A549 (cell line): ENCODE measurements around the gene DCX.

Experiments used
- CTCF ChIP-seq: fragments of >200 bp; sonication (Bioruptor Twin); formaldehyde crosslinking; IDR thresholded peaks from 3 replicates; pipeline ENCODE4 v1.5.1; 2016
- FOSB ChIP-seq: fragments of 250-450 bp; sonication (Bioruptor Pico); IDR thresholded peaks from 2 replicates; pipeline ENCODE4 v1.5.0; 2020; ENCODE audit warnings: mild to moderate bottlenecking, moderate library complexity
- POLR2A ChIP-seq: IDR thresholded peaks from 2 replicates; pipeline ENCODE4 v1.6.1; 2012; ENCODE audit warnings: mild to moderate bottlenecking, low read length
- RAD21 ChIP-seq, 2 experiments: fragments of >200 bp in 1 of 2; sonication (Bioruptor Twin) in 1 of 2; formaldehyde crosslinking in 1 of 2; IDR thresholded peaks in 1 of 2; conservative IDR thresholded peaks in 1 of 2; 2 replicates in 1 of 2; 3 replicates in 1 of 2; pipeline ENCODE4 v1.6.1; 2012 to 2018; ENCODE audit warnings: inconsistent platforms in 1 of 2
- ZNF302 ChIP-seq: fragments of 250-450 bp; sonication (Bioruptor Pico); IDR thresholded peaks from 2 replicates; pipeline ENCODE4 v1.9.0; 2021; ENCODE audit warnings: inconsistent platforms, mild to moderate bottlenecking, moderate library complexity

- no peak for TF ChIP-seq ZNF302 (CRISPR knock-in tag)
- no peak for TF ChIP-seq CTCF
- TF ChIP-seq RAD21 (conservative IDR thresholded peaks at IDR 0.05 in 1 of 2, IDR thresholded peaks at IDR 0.05 in 1 of 2) = no peak
- no peak for TF ChIP-seq FOSB (CRISPR knock-in tag)
- no peak for TF ChIP-seq POLR2A
These were observed 71.9 kb downstream of the DCX start for GRCh38 chrX:111340054-111340453.
